DMS79 treated with DMSO at 0.1 percent for 48 hours (cell line): ENCODE data around the gene TEX14.
"Not testable (repeated sequence)": the region's sequence is repeated elsewhere in the genome, so short reads cannot be mapped to it uniquely, and the experiment has no call there.

Source experiments
- DNase-seq: peaks from one replicate; lab custom pipeline; 2025; lab: John Stamatoyannopoulos, UW

Gene TEX14

GRCh38 chr17:58688521-58688920, 3.3 kb downstream of the TEX14 start:
- DNase-seq = no peak

- DNase-seq = no peak
Measured at GRCh38 chr17:58686980-58687379, 4.9 kb downstream of the TEX14 start.

GRCh38 chr17:58684462-58684861, 7.4 kb downstream of the TEX14 start:
- DNase-seq = not testable (repeated sequence)

- DNase-seq = no peak
Measured at GRCh38 chr17:58684003-58684402, 7.8 kb downstream of the TEX14 start.

GRCh38 chr17:58680038-58680369, 11.8 kb downstream of the TEX14 start:
- no peak for DNase-seq

- DNase-seq = no peak
Measured at GRCh38 chr17:58679263-58680037, 12.4 kb downstream of the TEX14 start.

GRCh38 chr17:58678287-58678686, 13.6 kb downstream of the TEX14 start:
- not testable (repeated sequence) for DNase-seq

- no peak for DNase-seq
Measured at GRCh38 chr17:58677194-58677880, 14.5 kb downstream of the TEX14 start.

GRCh38 chr17:58671969-58672368, 19.9 kb downstream of the TEX14 start:
- no peak for DNase-seq

GRCh38 chr17:58669853-58670252, 22.0 kb downstream of the TEX14 start:
- no peak for DNase-seq

- DNase-seq = no peak
Measured at GRCh38 chr17:58668598-58668935, 23.3 kb downstream of the TEX14 start.

- no peak for DNase-seq
Measured at GRCh38 chr17:58667934-58668597, 23.8 kb downstream of the TEX14 start.

GRCh38 chr17:58666858-58667267, 25.0 kb downstream of the TEX14 start:
- DNase-seq = no peak

GRCh38 chr17:58665946-58666857, 25.6 kb downstream of the TEX14 start:
- no peak for DNase-seq

- DNase-seq = no peak
Measured at GRCh38 chr17:58664302-58664701, 27.5 kb downstream of the TEX14 start.

GRCh38 chr17:58661499-58661898, 30.3 kb downstream of the TEX14 start:
- DNase-seq = no peak

- no peak for DNase-seq
Measured at GRCh38 chr17:58660621-58661020, 31.2 kb downstream of the TEX14 start.

GRCh38 chr17:58659714-58660084, 32.1 kb downstream of the TEX14 start:
- DNase-seq = not testable (repeated sequence)

GRCh38 chr17:58658804-58659713, 32.8 kb downstream of the TEX14 start:
- DNase-seq = peak; percentile 89

- not testable (repeated sequence) for DNase-seq
Measured at GRCh38 chr17:58657962-58658803, 33.7 kb downstream of the TEX14 start.
